Tibial nerve (tissue), 4 donors: ENCODE results near the gene TMEM135. TPM values are rescaled to one million over a fixed set of nuclear protein-coding genes. Genes with fewer than 3 reads are reported as not detected.
"Not testable (repeated sequence)": the region's sequence is repeated elsewhere in the genome, so short reads cannot be mapped to it uniquely, and the experiment has no call there.

Experiments used
- DNase-seq, 2 donors: peaks; one replicate each; pipeline ENCODE4 v3.0.0-alpha.2; 2019; ENCODE audit warnings: low spot score in 2 of 2
- H3K27ac ChIP-seq, 4 donors: fragments of 200-600 bp; sonication (generic) in 3 of 4; one replicate each; pipeline ENCODE4 v1.5.1; 2017 to 2019; ENCODE audit warnings: mild to moderate bottlenecking in 1 of 4
- H3K27me3 ChIP-seq, 2 donors: fragments of 200-600 bp; sonication (generic) in 1 of 2; one replicate each; pipeline versions ENCODE4 v1.5.1 to v1.6.0; 2017 to 2019
- H3K36me3 ChIP-seq, 3 donors: fragments of 200-600 bp; sonication (generic); one replicate each; pipeline ENCODE4 v1.5.1; 2018 to 2019
- H3K4me1 ChIP-seq, 4 donors: fragments of 200-600 bp; sonication (generic) in 3 of 4; one replicate each; pipeline ENCODE4 v1.5.1; 2017 to 2019
- H3K4me3 ChIP-seq, 4 donors: fragments of 200-600 bp; sonication (generic) in 3 of 4; one replicate each; pipeline ENCODE4 v1.5.1; 2017 to 2019; ENCODE audit warnings: mild to moderate bottlenecking in 1 of 4, moderate library complexity in 1 of 4
- H3K9me3 ChIP-seq, 4 donors: fragments of 200-600 bp; sonication (generic) in 3 of 4; one replicate each; pipeline ENCODE4 v1.5.1; 2017 to 2019
- CTCF ChIP-seq, 5 experiments: fragments of 200-600 bp in 3 of 5; fragments of 450-650 bp in 2 of 5; sonication (generic) in 3 of 5; IDR thresholded peaks; one replicate each; pipeline ENCODE4 v1.5.1; 2016 to 2019; ENCODE audit warnings: antibody characterized with exemption in 5 of 5, mild to moderate bottlenecking in 3 of 5, moderate library complexity in 2 of 5
- EP300 ChIP-seq, 2 donors: sonication (generic); formaldehyde crosslinking; IDR thresholded peaks; one replicate each; pipeline ENCODE4 v1.6.1; 2017; ENCODE audit warnings: antibody characterized with exemption in 2 of 2, mild to moderate bottlenecking in 1 of 2
- POLR2A ChIP-seq, 2 donors: fragments of 450-650 bp; IDR thresholded peaks; one replicate each; pipeline ENCODE4 v1.6.1; 2017; ENCODE audit warnings: antibody characterized with exemption in 2 of 2, mild to moderate bottlenecking in 2 of 2, moderate library complexity in 2 of 2
- WGBS, 2 donors: methylation state at CpG; one replicate each; pipeline ENCODE4 v1.1.5; 2018; 5-methylcytosine and 5-hydroxymethylcytosine counted together
- total RNA-seq, 4 donors: library from RNA; depleted of rRNA; stranded (reverse); fragments of >200 nt; gene quantifications; one replicate each; pipeline ENCODE4 v1.1.0, GENCODE V29; 2016

The TMEM135 gene
- total RNA-seq, 4 donors from 2014 or later, result 23.2 to 28.5 (median 25.6) TPM

DNA sequence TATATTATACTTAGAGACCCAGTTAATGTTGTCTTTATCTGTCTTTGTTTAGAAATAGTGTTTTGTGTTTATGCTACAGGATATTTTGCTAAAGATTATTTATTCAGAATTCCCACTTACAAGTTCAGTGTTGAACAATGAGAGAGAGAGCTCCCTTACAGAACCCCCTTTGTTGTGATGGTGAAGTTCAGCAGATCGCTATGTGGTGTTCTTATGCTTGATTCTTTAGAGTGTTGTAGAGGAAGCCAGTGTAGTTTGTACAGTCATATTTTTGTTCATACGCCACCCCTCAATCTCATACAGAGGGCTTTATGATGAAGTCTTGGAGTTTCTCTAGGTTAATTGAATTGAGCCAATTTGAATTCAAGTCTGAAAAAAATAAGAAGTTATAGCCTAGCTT is 150.2 kb downstream of the TMEM135 start:
- TF ChIP-seq EP300 (IDR thresholded peaks at IDR 0.05) (peak in 1 of 2 donors; percentile 21), POLR2A (IDR thresholded peaks at IDR 0.05) (no peak)
- 42 to 60% methylated on average over 2 of the region's 2 CpGs for WGBS, 2 donors
- Histone ChIP-seq H3K27me3 (no peaks in the 10 kb centered on the region), H3K9me3 (no peaks in the 10 kb centered on the region), H3K4me3 (no peak overlapping the region), H3K27ac (peak overlapping the region in 2 of 4 donors; percentile 59 to 81), H3K36me3 (no peaks in the 10 kb centered on the region), H3K4me1 (peaks cover 0 to 13% (median 2%) of the 10 kb centered on the region in 4 donors)
- no peak for DNase-seq

DNA sequence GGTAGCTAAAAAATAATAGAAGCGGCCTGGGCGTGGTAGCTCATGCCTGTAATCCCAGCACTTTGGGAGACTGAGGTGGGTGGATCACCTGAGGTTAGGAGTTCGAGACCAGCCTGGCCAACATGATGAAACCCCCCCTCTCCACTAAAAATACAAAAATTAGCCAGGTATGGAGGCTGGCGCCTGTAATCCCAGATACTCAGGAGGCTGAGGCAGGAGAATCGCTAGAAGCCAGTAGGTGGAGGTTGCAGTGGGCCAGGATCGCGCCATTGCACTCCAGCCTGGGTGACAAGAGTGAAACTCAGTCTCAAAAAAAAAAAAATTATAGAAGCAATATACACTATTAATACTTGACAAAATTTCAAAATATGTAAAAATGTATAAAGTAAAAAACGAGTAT is 150.7 kb downstream of the TMEM135 start:
- H3K27ac ChIP-seq, result peak overlapping the region in 2 of 4 donors; percentile 59 to 81
- 85 to 95% methylated on average over 8 of the region's 8 CpGs for WGBS, 2 donors

GRCh38 chr11:87188921-87189320 is 151.2 kb downstream of the TMEM135 start:
- H3K4me1 ChIP-seq, result peaks cover 0 to 13% (median 2%) of the 10 kb centered on the region in 4 donors
- WGBS, 2 donors, result 94 to 96% methylated on average over 3 of the region's 3 CpGs
- H3K9me3 ChIP-seq, H3K27me3 ChIP-seq, H3K27ac ChIP-seq, DNase-seq, H3K36me3 ChIP-seq, H3K4me3 ChIP-seq: not testable (repeated sequence)

More for the DNA sequence above, 150.7 kb downstream of the TMEM135 start:
- H3K4me3 ChIP-seq, DNase-seq, H3K36me3 ChIP-seq, H3K27me3 ChIP-seq, H3K9me3 ChIP-seq: not testable (repeated sequence)
- H3K4me1 ChIP-seq, result peaks cover 0 to 13% (median 2%) of the 10 kb centered on the region in 4 donors

GRCh38 chr11:87190071-87190470 is 152.3 kb downstream of the TMEM135 start:
- Histone ChIP-seq H3K27ac (no peak overlapping the region), H3K9me3 (no peaks in the 10 kb centered on the region), H3K4me3 (no peak overlapping the region), H3K36me3 (no peaks in the 10 kb centered on the region), H3K4me1 (peaks cover 0 to 13% (median 2%) of the 10 kb centered on the region in 4 donors), H3K27me3 (no peaks in the 10 kb centered on the region)
- no peak for DNase-seq
- WGBS, 2 donors, result 86 to 89% methylated on average over 1 of the region's 1 CpG
- TF ChIP-seq CTCF (IDR thresholded peaks at IDR 0.05) (no peak), POLR2A (IDR thresholded peaks at IDR 0.05) (no peak), EP300 (IDR thresholded peaks at IDR 0.05) (no peak)

- H3K36me3 ChIP-seq, result no peaks in the 10 kb centered on the region
- no peak overlapping the region for H3K27ac ChIP-seq
- no peaks in the 10 kb centered on the region for H3K9me3 ChIP-seq
- DNase-seq, result no peak
- peaks cover 0 to 8% (median 0%) of the 10 kb centered on the region in 4 donors for H3K4me1 ChIP-seq
- WGBS, 2 donors, result 46 to 50% methylated on average over 2 of the region's 2 CpGs
- TF ChIP-seq EP300 (IDR thresholded peaks at IDR 0.05), result no peak
- TF ChIP-seq CTCF (IDR thresholded peaks at IDR 0.05), result no peak
- TF ChIP-seq POLR2A (IDR thresholded peaks at IDR 0.05), result no peak
- no peak overlapping the region for H3K4me3 ChIP-seq
- no peaks in the 10 kb centered on the region for H3K27me3 ChIP-seq
Measured at GRCh38 chr11:87193756-87194470, 156.2 kb downstream of the TMEM135 start.

GRCh38 chr11:87194985-87195820 is 157.5 kb downstream of the TMEM135 start:
- Histone ChIP-seq H3K4me1 (peaks cover 0 to 8% (median 0%) of the 10 kb centered on the region in 4 donors), H3K4me3 (no peak overlapping the region), H3K36me3 (no peaks in the 10 kb centered on the region), H3K27me3 (no peaks in the 10 kb centered on the region), H3K9me3 (no peaks in the 10 kb centered on the region), H3K27ac (no peak overlapping the region)
- 87 to 90% methylated on average over 14 of the region's 14 CpGs for WGBS, 2 donors
- TF ChIP-seq EP300 (IDR thresholded peaks at IDR 0.05) (no peak), CTCF (IDR thresholded peaks at IDR 0.05) (no peak), POLR2A (IDR thresholded peaks at IDR 0.05) (no peak)
- no peak for DNase-seq
